ENCODE measurements around the gene CEP85L. TPM values are rescaled to one million over a fixed set of nuclear protein-coding genes. Genes with fewer than 3 reads are reported as not detected.

CEP85L gene
- total RNA-seq, 6 experiments from 2014 or later, result 6.6 to 8.8 (median 7.6) TPM

DNA sequence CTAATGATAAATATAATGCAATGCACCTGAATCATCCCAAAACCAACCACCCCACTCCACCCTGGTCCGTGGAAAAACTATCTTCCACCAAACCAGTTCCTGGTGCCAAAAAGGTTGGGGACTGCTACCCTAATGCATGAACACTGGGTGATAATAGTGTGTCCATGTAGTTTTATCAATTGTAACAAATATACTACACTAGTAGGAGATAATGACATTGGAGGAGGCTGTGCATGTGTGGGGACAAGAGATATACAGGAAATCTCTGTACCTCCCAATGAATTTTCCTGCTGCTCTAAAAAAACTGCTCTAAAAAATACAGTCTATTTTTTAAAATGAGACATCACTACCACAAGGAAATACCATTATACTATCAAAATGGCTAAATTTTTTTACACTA lies 20.5 kb downstream of the CEP85L start:
- Mint-ChIP-seq H3K36me3 (ENCODE audit: low read depth) (peaks cover 8% of the 10 kb centered on the region), H3K4me3 (no peak overlapping the region), H3K27me3 (ENCODE audit: insufficient read depth) (no peaks in the 10 kb centered on the region; the same call in 1 of the 2 replicates), H3K27ac (no peak overlapping the region), H3K4me1 (ENCODE audit: low read depth) (peaks cover 5% of the 10 kb centered on the region; the same call in 1 of the 2 replicates), H3K9me3 (no peaks in the 10 kb centered on the region; the same call in 1 of the 2 replicates)
- DNase-seq, result no peak
- TF ChIP-seq, protein P1, sequence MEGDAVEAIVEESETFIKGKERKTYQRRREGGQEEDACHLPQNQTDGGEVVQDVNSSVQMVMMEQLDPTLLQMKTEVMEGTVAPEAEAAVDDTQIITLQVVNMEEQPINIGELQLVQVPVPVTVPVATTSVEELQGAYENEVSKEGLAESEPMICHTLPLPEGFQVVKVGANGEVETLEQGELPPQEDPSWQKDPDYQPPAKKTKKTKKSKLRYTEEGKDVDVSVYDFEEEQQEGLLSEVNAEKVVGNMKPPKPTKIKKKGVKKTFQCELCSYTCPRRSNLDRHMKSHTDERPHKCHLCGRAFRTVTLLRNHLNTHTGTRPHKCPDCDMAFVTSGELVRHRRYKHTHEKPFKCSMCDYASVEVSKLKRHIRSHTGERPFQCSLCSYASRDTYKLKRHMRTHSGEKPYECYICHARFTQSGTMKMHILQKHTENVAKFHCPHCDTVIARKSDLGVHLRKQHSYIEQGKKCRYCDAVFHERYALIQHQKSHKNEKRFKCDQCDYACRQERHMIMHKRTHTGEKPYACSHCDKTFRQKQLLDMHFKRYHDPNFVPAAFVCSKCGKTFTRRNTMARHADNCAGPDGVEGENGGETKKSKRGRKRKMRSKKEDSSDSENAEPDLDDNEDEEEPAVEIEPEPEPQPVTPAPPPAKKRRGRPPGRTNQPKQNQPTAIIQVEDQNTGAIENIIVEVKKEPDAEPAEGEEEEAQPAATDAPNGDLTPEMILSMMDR (IDR thresholded peaks at IDR 0.05), result no peak

DNA sequence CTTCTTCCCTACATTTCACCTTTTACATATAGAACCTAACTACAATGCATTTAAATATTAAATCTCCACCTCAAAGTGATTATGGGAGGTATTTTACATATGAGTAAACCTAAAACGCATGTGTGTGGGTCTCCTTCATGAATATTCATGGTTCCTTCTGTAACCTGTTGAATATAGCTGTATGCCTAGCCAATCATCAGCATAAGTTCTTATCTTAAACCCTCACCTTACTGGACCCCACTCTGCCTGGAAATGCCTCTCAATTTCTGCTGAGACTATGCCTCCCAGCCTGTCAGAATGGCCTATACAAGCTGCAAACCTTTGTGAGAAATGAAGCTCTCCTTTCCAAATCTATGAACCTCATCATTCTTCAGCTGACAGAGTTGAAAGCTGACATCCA lies 21.3 kb downstream of the CEP85L start:
- no peaks in the 10 kb centered on the region; the same call in 1 of the 2 replicates for H3K9me3 Mint-ChIP-seq
- no peak overlapping the region for H3K4me3 Mint-ChIP-seq
- no peak for DNase-seq
- H3K36me3 Mint-ChIP-seq (ENCODE audit: low read depth), result peaks cover 11% of the 10 kb centered on the region
- no peaks in the 10 kb centered on the region; the same call in 1 of the 2 replicates for H3K27me3 Mint-ChIP-seq (ENCODE audit: insufficient read depth)
- no peak overlapping the region for H3K27ac Mint-ChIP-seq
- peaks cover 5% of the 10 kb centered on the region; the same call in 1 of the 2 replicates for H3K4me1 Mint-ChIP-seq (ENCODE audit: low read depth)
- TF ChIP-seq, protein P1 (IDR thresholded peaks at IDR 0.05), result no peak

DNA sequence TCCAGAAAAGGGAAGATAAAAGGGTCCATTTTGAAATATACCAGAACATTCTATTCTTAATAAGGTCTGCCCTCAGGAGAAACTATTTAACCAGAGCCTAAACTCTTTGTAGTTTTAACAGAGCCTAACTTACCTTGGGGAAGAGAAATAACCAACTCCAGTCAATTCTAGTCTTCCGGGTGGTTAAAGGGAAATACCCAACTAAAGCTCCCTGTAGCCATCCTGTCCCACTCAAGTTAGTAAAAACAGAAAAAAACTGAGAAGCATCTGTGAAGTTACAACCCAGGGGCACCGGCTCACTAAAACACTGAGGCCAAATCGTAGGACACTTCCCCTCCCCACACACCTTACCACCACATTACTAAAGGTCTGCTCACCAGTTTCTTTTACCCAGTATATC lies 23.7 kb downstream of the CEP85L start:
- DNase-seq, result no peak
- no peak overlapping the region for H3K27ac Mint-ChIP-seq
- TF ChIP-seq, protein P1 (IDR thresholded peaks at IDR 0.05), result no peak
- peaks cover 5% of the 10 kb centered on the region; the same call in 1 of the 2 replicates for H3K4me1 Mint-ChIP-seq (ENCODE audit: low read depth)
- H3K36me3 Mint-ChIP-seq (ENCODE audit: low read depth), result peaks cover 15% of the 10 kb centered on the region
- H3K27me3 Mint-ChIP-seq (ENCODE audit: insufficient read depth), result no peaks in the 10 kb centered on the region; the same call in 1 of the 2 replicates
- no peaks in the 10 kb centered on the region; the same call in 1 of the 2 replicates for H3K9me3 Mint-ChIP-seq
- H3K4me3 Mint-ChIP-seq, result no peak overlapping the region

DNA sequence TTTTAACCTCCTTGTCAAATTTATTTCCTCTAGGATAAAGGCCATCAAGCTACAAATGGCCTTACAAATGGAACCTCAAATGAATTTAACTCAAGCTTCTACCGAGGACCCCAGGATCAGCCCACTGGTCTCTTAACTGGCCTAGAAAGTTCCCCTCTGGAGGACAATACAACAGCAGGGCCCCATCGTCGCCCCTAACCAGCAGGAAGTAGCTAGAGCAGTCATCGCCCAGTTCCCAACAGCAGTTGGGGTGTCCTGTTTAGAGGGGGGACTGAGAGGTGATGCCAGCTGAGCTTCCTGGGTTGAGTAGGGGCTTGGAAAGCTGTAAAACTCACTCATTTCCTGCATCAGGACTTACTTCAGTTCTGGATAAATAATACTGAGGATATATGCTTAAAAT lies 25.6 kb downstream of the CEP85L start:
- no peak for DNase-seq
- H3K4me3 Mint-ChIP-seq, result no peak overlapping the region
- no peaks in the 10 kb centered on the region; the same call in 1 of the 2 replicates for H3K27me3 Mint-ChIP-seq (ENCODE audit: insufficient read depth)
- TF ChIP-seq, protein P1 (IDR thresholded peaks at IDR 0.05), result no peak
- peaks cover 15% of the 10 kb centered on the region for H3K36me3 Mint-ChIP-seq (ENCODE audit: low read depth)
- H3K27ac Mint-ChIP-seq, result no peak overlapping the region
- H3K9me3 Mint-ChIP-seq, result no peaks in the 10 kb centered on the region; the same call in 1 of the 2 replicates
- peaks cover 5% of the 10 kb centered on the region; the same call in 1 of the 2 replicates for H3K4me1 Mint-ChIP-seq (ENCODE audit: low read depth)

DNA sequence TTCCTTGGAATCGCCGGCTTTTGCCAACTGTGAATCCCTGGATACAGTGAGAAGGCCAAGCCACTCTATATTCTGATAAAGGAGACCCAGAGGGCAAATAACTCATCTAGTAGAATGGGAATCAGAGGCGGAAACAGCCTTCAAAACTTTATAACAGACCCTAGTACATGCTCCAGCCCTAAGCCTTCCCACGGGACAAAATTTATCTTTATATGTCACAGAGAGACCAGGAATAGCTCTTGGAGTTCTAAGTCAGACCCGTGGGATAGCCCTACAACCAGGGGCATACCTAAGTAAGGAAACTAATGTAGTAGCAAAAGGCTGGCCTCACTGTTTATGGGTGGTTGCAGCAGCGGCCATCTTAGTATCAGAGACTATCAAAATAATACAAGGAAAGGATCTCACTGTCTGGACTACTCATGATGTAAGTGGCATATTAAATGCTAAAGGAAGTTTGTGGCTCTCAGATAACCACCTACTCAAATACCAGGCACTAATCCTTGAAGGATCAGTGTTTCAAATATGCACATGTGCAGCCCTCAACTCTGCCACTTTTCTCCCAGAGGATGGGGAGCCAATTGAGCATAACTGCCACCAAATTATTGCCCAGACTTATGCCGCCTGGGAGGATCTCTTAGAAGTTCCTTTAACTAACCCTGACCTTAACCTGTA lies 29.5 kb downstream of the CEP85L start:
- TF ChIP-seq, protein P1 (IDR thresholded peaks at IDR 0.05), result no peak

More for the DNA sequence above, 29.5 kb downstream of the CEP85L start:
- no peak for DNase-seq
- Mint-ChIP-seq H3K27me3 (ENCODE audit: insufficient read depth) (no peaks in the 10 kb centered on the region; the same call in 1 of the 2 replicates), H3K4me3 (no peak overlapping the region), H3K4me1 (ENCODE audit: low read depth) (no peaks in the 10 kb centered on the region), H3K9me3 (no peaks in the 10 kb centered on the region; the same call in 1 of the 2 replicates), H3K27ac (no peak overlapping the region), H3K36me3 (ENCODE audit: low read depth) (peaks cover 15% of the 10 kb centered on the region)
